HG03196 (cell line): Measurements from ENCODE around the gene TRIM24.

Experiments used
- ATAC-seq: cut with Tn5 transposase; IDR thresholded peaks from one replicate; pipeline ENCODE4 v1.9.1; 2021; ENCODE audit not compliant: unreplicated experiment

TRIM24 gene

GRCh38 chr7:138618933-138619332, 158.9 kb downstream of the TRIM24 start:
- ATAC-seq = no peak

DNA sequence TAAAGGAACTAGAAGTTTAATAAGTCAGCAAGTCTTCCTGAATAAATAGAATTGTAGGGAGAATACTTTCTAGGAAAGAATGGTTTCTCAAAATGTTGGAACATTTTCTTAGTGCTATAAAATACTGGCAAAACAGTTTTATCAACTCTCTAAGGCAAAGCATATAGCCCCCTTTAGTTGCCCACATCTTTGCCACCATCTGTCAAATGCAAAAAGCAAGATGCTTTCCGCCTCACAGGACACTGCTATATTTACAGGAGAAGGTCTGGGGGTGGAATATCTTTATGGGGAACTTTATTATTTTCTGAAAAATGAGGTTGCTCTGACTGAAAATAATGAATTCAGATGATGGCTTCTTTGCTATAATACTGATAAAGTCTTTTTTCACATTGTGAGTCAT, 162.8 kb downstream of the TRIM24 start:
- ATAC-seq = no peak

DNA sequence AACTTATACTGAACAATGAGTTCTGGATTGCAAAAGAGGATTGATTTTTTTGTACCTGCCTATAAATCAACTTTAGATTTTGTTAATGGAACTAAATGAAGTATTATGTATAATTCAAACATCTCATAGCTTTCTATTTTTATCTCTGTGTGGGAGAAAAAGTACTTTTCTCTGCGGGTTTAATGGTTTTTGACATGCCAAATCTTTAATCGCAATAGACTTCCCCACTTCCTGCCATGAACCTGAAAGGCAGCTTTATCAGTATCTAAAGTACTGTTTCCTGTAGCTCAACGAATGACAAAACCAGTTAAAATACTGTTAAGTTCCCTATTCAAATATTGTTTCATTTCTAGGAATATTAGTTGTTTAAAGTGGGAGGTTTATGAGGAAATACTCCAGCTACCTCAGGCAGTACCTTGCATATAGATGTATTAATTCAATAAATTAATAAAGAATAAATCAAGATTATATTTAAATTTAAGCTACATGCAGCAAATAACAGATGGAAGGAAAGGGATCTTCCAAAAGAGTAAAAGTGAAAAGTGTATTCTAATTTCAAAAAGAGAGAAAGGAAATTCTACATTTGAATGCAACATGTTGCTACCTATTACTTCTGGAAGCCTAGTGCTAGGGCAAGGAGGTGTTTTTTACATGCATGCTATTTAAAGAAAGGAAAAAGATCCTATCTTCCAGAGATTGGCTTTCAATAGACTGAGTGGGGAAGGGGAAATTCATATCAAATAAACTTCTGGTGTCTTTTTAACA, 165.2 kb downstream of the TRIM24 start:
- ATAC-seq = no peak

- ATAC-seq = no peak
Observed at GRCh38 chr7:138625849-138626230, 165.8 kb downstream of the TRIM24 start.

GRCh38 chr7:138626846-138627245, 166.8 kb downstream of the TRIM24 start:
- no peak for ATAC-seq

GRCh38 chr7:138627361-138627760, 167.3 kb downstream of the TRIM24 start:
- ATAC-seq = no peak

DNA sequence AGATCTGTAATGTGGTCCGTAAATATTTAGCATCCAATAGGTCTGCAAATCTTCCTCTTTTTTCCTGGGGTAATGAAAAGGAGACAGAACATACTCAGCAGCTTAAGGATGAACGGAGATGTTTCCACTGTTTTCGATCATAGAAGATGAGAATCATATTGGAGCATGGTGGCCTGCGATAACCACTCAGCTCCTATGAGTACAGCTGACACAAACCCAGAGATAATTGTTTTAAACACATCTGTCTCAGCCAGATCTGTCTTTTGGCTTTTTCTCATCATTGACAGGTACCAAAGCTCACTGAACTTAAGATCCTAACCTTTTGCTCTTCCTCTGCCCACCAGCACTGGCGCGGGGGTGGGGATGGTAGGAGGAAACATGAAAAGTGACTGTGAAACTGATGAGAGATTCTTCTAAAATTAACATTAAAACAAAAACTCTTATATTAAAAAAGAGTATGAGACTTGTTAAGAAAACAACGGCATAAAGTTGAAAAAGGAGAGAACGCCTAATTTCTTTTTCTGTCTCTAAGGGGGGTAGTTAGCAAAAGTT, 170.1 kb downstream of the TRIM24 start:
- ATAC-seq = no peak

DNA sequence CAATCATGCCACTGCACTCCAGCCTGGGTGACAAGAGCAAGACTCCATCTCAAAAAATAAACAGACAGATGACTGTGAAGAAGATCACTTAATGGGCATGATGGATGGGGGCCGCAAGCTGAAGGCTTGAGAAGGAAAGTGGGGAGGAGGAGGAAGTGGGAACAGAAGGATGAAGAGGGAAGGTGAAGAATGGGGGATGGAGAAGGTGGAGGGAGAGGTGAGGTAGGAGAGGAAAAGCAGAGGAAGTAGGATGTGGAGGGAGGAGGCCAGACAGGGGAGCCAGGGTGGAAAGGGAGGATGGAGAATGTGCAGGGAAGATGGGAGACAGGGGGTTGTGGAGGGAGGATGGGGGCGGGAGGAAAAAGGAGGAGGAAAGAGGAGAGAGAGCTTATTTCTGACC, 172.3 kb downstream of the TRIM24 start:
- ATAC-seq = no peak

DNA sequence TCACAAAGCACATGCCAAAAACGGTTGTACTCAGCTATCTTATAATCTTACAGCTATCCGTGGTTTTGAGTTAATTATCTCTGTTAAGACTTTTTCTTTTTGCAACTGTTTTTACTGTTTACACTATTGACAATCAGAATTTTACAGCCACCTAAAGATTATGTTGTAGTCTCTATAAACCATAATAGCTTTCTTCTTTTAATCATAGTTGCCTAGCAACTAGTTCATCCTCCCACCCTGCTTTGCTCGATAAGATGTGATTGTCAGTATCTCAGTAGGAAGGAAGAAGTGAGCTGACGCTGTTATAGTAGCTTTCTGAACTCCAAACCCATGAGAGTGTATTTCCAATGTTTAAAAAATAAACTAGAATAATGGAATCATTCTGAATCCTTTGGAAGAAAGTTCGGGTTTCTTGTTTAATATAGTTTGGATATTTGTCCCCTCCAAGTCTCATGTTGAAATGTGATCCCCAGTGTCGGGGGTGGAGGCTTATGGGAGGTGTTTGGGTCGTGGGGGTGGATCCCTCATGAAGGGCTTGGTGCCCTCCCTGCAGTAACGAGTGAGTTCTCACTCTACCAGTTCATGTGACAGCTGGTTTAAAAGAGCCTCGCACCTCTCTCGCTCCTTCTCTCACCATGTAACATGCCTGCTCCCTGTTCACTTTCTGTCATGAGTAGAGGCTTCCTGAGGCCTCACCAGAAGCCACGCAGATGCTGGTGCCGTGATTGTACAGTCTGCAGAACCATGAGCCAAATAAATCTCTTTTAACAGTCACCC, 173.0 kb downstream of the TRIM24 start:
- ATAC-seq = no peak
